Lung (tissue), 12 donors: ENCODE data around the gene NUP210L. TPM values are rescaled to one million over a fixed set of nuclear protein-coding genes. Genes with fewer than 3 reads are reported as not detected.

ENCODE experiments used
- ATAC-seq: fragments of 200-7000 bp; cut with Tn5 transposase; one replicate; pipeline ENCODE4 v1.9.1; 2020; ENCODE audit warnings: moderate number of reproducible peaks; ENCODE audit not compliant: insufficient read depth, low FRiP score
- DNase-seq, 3 donors: peaks; one replicate each; pipeline ENCODE4 v3.0.0-alpha.2; 2013 to 2017
- H3K27ac ChIP-seq, 2 donors: one replicate each; pipeline ENCODE4 v1.5.1; 2013; ENCODE audit warnings: mild to moderate bottlenecking in 2 of 2, moderate library complexity in 2 of 2, control low read depth in 1 of 2, inconsistent platforms in 1 of 2, low read depth in 1 of 2, low read length in 1 of 2
- H3K27me3 ChIP-seq, 3 donors: one replicate each; pipeline ENCODE4 v1.5.1; 2013; ENCODE audit warnings: low read length in 2 of 3; ENCODE audit not compliant: control insufficient read depth in 3 of 3, insufficient read depth in 3 of 3
- H3K36me3 ChIP-seq, 4 donors: one replicate each; pipeline ENCODE4 v1.5.1; 2013; ENCODE audit warnings: low read length in 4 of 4, mild to moderate bottlenecking in 1 of 4, moderate library complexity in 1 of 4; ENCODE audit not compliant: control insufficient read depth in 4 of 4, insufficient read depth in 4 of 4
- H3K4me1 ChIP-seq, 5 donors: one replicate each; pipeline ENCODE4 v1.5.1; 2013; ENCODE audit warnings: low read length in 5 of 5, mild to moderate bottlenecking in 2 of 5, moderate library complexity in 1 of 5; ENCODE audit not compliant: control insufficient read depth in 5 of 5, insufficient read depth in 5 of 5
- H3K4me3 ChIP-seq: one replicate; pipeline ENCODE4 v1.5.1; 2013; ENCODE audit warnings: mild to moderate bottlenecking, control low read depth, moderate library complexity
- H3K9ac ChIP-seq, 2 donors: one replicate each; pipeline ENCODE4 v1.5.1; 2013; ENCODE audit warnings: low read length in 2 of 2, control low read depth in 1 of 2; ENCODE audit not compliant: insufficient read depth in 1 of 2
- H3K9me3 ChIP-seq, 4 donors: one replicate each; pipeline ENCODE4 v1.5.1; 2013; ENCODE audit warnings: low read length in 3 of 4, mild to moderate bottlenecking in 1 of 4, moderate library complexity in 1 of 4; ENCODE audit not compliant: control insufficient read depth in 4 of 4, insufficient read depth in 3 of 4
- CTCF ChIP-seq: IDR thresholded peaks from 2 replicates; pipeline ENCODE4 v1.5.1; 2012; ENCODE audit warnings: mild to moderate bottlenecking; ENCODE audit errors: control extremely low read depth, extremely low read depth
- WGBS, 2 donors: extraction: QIAGEN DNeasy Blood & Tissue Kit; methylation state at CpG; one replicate each; pipeline ENCODE4 v1.1.7; 2013; 5-methylcytosine and 5-hydroxymethylcytosine counted together
- polyA plus RNA-seq, 2 donors: library from polyadenylated mRNA; stranded (reverse); fragments of 200-250 nt; gene quantifications; one replicate each; pipeline ENCODE4 v1.2.1, GENCODE V29; 2013
- total RNA-seq, 2 donors: library from RNA; depleted of rRNA in 1 of 2; stranded (reverse); fragments of >200 nt in 1 of 2; gene quantifications; one replicate each; pipeline ENCODE4 v1.2.1, GENCODE V29; 2014 to 2021
- donor health status: control.
- donor health status: control.
- donor health status: Bipolar disorder and iron deficiency.
- donor health status: healthy.
- donor health status: DM: yes; HTN: yes; CAD: no.

Gene NUP210L
- total and polyA plus RNA-seq, 4 donors, result 0.03 to 0.26 (median 0.09) TPM

GRCh38 chr1:154174654-154175053 is 19.8 kb upstream of the NUP210L start:
- H3K27ac ChIP-seq, result no peak overlapping the region
- no peak overlapping the region for H3K4me3 ChIP-seq
- H3K27me3 ChIP-seq, result no peaks in the 10 kb centered on the region
- no peak for ATAC-seq
- peaks cover 0 to 28% (median 8%) of the 10 kb centered on the region in 5 donors for H3K4me1 ChIP-seq
- no peak overlapping the region for H3K9ac ChIP-seq
- DNase-seq, result no peak
- H3K36me3 ChIP-seq, result peaks cover 34 to 48% (median 43%) of the 10 kb centered on the region in 4 donors
- TF ChIP-seq CTCF, result no peak
- H3K9me3 ChIP-seq, result no peaks in the 10 kb centered on the region
- 93% methylated on average over 4 of the region's 4 CpGs for WGBS, 2 donors

- Histone ChIP-seq H3K4me1 (peaks cover 0 to 4% (median 3%) of the 10 kb centered on the region in 5 donors), H3K36me3 (peaks cover 51 to 63% (median 56%) of the 10 kb centered on the region in 4 donors)
- 89 to 92% methylated on average over 5 of the region's 5 CpGs for WGBS, 2 donors
Observed at GRCh38 chr1:154171880-154172279, 17.0 kb upstream of the NUP210L start.

GRCh38 chr1:154171223-154171583 is 16.3 kb upstream of the NUP210L start:
- Histone ChIP-seq H3K36me3 (peaks cover 53 to 66% (median 58%) of the 10 kb centered on the region in 4 donors), H3K9ac (no peak overlapping the region), H3K27me3 (no peaks in the 10 kb centered on the region), H3K4me1 (peaks cover 0 to 4% (median 0%) of the 10 kb centered on the region in 5 donors), H3K4me3 (no peak overlapping the region), H3K27ac (no peak overlapping the region), H3K9me3 (no peaks in the 10 kb centered on the region)
- no peak for ATAC-seq
- DNase-seq, result no peak
- WGBS, 2 donors, result 85 to 88% methylated on average over 4 of the region's 4 CpGs
- no peak for TF ChIP-seq CTCF

More at GRCh38 chr1:154171880-154172279, 17.0 kb upstream of the NUP210L start:
- ATAC-seq (no peak), DNase-seq (no peak)
- no peak for TF ChIP-seq CTCF
- no peak overlapping the region for H3K9ac ChIP-seq
- H3K9me3 ChIP-seq, result no peaks in the 10 kb centered on the region
- H3K27ac ChIP-seq, result no peak overlapping the region
- H3K27me3 ChIP-seq, result no peaks in the 10 kb centered on the region
- H3K4me3 ChIP-seq, result no peak overlapping the region
